COLO829 (cell line): ENCODE data around the gene KCTD19.
"Not testable (repeated sequence)": the region's sequence is repeated elsewhere in the genome, so short reads cannot be mapped to it uniquely, and the experiment has no call there.

Experiments
- DNase-seq: peaks from one replicate; pipeline ENCODE4 v3.0.0; 2012; ENCODE audit warnings: low spot score

The KCTD19 gene

DNA sequence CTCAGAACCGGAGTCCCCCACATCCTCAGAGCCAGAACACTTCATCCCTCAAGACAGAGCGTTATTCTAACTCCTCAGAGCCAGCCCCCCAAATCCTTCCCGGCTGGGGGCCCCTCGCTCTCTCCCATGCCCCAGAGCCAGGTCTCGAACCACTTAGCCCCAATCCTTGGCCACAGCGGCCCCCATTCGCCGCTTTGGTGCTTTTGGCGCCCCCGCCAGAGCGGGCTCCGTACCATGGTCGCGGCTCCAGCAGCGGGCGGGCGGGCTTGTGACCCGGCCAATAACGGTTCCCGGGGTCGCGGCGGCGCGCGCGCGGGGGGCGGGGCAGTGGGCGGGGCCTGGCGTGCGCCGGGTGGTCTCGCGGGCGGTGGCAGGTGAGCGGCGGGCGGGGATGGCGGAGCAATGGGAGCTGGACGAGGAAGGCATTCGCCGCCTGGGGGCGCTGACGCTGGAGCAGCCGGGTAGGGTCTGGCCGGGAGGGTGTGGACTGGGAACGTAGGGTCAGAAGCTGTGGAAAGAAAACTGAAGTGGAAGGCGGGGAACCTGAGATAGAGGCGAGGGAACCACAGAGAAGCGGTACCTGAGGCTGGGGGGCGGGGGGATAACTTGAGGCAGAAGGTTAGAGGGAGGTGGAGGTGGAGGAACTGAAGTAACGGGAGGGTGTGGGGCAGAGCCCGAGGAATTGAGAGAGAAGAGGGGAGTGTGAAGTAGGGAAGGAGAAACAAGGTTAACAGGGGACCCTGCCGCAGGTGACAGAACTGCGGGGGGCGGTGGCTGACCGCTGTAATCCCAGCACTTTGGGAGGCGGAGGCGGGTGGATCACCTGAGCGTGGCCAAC, at the start of gene KCTD19, which contains the start of gene LRRC36:
Gene KCTD19, minus strand, starts transcription at position 270 of the 838 bp plus-strand sequence. Its CDS starts 34 bp downstream, at position 236.
Gene LRRC36, plus strand, starts transcription at position 344 of the 838 bp plus-strand sequence. Its CDS starts 48 bp downstream, at position 392.
- no peak for DNase-seq

DNA sequence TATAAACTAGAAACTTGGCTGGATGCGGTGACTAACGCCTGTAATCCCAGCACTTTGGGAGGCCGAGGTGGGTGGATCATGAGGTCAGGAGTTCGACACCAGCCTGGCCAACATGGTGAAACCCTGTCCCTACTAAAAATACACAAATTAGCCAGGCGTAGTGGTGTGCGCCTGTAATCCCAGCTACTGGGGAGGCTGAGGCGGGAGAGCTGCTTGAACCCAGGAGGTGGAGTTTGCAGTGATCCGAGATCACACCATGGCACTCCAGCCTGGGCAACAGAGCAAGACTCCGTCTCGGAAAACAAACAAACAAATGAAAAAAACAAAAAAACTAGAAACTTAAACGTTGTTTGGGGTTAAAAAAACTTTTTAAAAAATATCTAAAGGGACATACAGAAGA, 49.5 kb upstream of the KCTD19 start:
- DNase-seq: not testable (repeated sequence)

DNA sequence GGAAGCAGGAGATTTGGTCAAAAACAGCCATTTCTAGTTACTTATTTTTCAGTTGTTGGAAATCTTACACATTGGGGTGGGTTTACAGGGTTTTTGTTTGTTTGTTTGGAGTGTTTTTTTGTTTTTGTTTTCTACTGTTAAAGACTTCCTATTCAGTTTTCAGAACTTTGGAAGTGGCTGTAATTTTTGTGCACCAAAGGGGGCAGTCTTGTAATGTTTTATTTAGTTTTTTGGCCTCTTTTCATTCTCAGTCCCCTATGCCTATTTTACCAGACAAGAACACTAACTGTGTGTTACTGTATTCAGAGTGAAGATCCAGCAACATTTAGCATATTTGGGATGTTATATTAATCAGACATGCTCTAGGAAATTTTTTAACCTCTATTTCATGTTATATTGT, 46.1 kb upstream of the KCTD19 start:
- no peak for DNase-seq

DNA sequence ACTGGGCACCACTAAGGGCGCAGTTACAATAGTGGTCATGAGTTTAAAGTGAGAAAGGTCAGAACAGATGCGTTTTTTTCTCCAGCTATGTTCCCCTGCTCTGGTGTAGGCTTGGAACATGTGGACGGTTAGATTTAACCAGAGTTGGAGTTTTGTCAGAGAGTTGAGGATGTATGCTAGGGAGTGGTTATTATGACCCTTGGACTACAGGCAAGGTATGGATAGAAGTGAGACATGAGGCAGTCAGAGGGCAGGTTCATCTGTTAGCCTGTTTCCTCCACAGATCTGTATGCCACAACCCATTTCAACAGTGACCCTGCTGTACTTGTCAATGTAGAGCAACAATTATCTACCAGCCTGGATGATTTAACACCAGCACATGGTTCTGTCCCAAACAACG, 44.1 kb upstream of the KCTD19 start:
- DNase-seq: no peak

DNA sequence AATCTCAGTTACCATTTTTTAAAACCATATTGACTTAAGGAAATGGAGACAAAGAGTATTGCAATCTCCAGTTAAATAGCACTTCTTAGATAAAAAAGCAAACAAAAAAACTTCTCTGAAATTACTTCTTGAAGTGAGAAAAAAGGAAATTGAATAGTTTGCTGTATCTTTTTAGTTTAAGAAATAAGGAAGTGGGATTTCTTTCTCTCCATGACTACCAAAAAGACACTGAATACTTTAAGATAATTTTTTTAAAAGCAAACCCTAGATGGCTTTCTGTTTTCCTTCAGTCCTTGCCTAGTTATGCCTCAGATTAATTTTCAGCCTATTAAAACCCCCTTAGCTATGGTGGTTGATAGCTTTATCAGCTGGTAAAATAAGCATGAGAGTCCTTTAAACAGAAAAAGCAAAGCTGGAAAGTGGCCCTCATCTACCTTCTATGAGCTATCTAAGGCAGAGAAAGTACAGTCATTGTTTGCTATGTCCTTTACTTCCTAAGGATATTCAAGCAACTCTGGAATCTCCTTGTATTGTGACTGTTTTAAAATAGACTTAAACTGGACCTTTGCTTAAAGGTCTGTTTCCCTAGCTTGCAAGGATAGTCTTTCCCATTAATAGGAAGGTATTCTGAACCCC, 38.2 kb upstream of the KCTD19 start:
- no peak for DNase-seq

DNA sequence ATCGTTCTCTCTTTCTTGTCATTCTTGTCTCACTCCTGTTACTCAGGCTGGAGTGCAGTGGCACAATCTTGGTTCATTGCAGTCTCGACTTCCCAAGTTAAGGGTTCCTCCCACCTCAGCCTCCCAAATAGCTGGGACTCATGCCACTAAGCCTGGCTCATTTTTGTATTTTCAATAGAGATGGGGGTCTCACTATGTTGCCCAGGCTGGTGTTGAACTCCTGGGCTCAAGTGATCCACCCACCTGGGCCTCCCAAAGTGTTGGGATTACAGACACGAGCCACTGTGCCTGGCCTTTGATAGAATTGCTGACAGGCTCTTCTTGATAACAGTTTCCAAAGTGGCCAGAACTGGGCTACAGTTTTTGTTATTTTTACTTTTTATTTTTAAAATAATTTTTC, 34.5 kb upstream of the KCTD19 start:
- no peak for DNase-seq

DNA sequence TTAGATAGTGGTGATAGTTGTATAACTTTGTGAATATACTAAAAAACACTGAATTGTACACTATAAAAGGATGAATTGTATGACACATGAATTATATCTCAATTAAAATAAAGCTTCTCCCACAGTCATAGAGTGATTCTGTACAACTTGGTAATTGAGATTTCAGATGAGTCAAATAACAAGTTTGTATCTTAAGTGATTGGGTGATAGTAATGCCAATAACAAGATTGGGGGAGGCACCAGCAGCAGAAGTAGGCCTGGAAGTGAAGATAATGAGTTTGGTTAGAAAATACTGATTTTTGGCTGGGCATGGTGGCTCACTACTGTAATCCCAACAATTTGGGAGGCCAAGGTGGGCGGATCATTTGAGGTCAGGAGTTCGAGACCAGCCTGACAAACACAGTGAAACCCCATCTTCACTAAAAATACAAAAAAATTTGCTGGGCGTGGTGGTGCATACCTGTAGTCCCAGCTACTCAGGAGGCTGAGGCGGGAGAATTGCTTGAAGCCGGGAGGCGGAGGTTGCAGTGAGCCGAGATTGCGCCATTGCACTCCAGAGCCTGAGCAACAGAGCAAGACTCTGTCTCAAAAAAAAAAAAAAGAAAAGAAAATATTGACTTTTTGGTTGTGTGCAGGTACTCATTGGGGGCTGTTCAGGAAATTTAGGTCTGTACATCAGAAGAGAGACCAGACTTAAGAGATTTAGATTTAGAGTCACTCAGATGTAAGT, 33.2 kb upstream of the KCTD19 start:
- not testable (repeated sequence) for DNase-seq

DNA sequence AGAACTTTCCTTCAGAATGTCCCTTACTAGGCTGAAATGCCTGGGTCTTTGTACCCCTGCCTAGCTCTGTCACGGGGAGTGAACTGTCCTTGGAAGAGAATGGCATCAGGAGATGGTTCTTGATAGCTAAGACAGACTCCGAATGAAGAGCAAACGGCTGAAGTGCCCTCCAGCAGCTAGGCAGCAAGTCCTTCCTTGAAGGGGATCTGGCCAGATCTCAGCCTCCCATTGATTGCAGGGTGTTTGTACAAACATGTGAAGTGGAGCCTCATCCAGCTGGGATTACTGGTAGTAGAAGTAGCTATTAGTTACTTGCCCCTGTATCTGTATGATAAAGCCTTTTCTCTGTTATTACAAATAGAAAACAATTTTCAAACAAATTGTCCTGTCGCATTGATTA, 31.0 kb upstream of the KCTD19 start:
- DNase-seq: no peak

DNA sequence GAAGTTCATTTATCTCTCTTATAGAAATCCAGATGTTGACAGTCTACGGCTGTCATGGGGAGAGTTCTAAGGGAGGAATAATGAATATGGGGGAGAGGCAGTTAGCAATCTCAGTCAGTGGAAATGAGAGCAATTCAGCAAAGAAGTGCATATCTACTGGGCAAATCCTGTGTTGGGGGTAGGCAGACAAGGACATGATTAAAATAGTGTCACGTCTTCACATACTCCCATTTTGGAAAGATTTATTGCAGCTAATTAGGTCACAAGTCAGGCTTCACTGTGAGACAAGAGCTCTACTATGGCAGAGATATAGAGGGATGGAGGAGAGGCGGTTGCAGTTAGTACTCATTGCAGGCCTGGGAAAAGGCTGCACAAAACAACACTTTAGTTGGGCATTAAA, 29.9 kb upstream of the KCTD19 start:
- DNase-seq: no peak

DNA sequence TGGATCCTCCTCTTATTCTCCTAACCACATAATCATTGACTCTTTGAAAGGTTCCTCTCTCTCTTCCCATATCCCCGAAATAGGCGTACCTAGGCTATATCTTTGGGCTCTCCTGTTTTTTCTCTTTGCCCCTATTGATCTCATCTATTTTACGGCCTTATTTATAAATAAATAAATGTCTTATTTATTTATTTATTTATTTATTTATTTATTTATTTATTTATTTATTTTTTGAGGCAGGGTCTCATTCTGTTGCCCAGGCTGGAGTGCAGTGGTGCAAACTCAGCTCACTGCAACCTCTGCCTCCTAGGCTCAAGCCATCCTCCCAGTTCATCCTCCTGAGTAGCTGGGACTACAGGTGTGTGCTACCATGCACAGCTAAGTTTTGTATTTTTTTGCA, 25.9 kb upstream of the KCTD19 start:
- not testable (repeated sequence) for DNase-seq

DNA sequence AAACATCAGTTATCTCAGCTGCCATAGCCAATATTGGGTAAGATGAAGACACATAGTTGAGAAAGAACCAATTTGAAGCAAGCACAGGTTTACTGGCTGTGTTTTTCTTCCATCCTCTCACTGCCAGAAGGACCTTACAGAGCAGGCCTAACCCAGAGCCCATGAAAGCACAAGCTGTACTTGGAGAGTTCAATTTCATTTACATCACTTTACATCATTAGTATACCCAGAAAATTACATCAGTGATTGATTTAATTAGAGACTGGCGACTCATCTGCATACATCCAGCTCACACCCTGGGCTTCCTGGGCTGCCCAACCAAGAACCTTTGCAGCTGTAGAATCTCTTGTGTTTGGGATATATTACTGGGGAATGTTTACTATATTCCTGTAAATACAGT, 23.8 kb upstream of the KCTD19 start:
- no peak for DNase-seq

DNA sequence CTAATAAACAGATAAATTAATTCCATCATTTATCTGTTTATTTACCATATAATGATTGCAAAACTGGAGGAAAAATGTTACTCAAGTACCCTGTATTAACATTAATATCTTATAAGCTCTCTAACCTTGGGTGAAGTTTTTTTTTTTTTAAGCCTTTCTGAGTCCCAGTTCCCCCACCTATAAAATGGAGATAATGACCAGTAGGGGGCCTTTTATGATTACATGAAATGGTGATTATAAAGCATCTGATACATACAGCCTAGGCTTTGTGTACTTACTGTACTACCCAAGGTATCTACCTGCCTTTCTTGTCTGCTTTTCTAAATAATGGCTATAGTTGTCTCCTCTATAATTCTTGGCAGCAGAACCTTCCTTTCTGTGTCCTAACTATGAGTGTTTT, 22.6 kb upstream of the KCTD19 start:
- DNase-seq: no peak

DNA sequence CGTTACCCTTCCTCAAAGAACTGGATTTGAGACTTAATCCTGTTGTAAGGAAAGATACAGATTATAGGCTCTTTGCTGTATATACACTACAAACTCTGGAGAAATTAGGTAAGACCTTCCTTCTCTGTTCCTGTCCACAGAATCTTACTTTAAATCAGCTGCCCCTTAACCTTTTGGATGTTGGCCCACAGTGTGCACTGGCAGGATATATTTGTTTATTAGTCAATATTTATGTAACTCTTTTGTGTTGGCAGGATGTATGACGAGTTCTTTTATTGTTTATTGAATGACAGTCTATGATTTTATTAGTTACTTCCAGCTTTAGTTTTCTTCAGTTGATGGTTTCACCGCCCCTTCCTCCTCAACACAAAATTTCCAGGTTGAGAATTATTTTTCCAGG, 19.8 kb upstream of the KCTD19 start:
- no peak for DNase-seq

DNA sequence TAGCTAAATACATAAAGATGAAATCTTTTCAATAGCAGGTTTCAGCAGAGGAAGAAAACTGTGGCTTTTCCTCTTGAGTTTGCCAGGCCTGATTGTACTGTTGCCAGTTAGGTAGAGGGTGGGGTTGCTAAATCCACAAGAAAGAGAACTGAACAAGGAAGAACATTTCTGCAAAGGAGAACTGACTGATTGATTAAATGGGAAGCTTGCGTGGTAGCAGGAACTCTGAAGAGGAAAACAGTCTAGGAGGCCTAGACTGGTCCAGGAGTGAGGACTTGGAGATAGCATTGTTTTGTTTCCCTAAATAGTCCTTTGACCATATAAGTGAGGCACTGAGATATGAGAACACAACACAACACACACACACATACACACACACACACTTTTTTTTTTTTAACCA, 18.9 kb upstream of the KCTD19 start:
- DNase-seq: no peak

DNA sequence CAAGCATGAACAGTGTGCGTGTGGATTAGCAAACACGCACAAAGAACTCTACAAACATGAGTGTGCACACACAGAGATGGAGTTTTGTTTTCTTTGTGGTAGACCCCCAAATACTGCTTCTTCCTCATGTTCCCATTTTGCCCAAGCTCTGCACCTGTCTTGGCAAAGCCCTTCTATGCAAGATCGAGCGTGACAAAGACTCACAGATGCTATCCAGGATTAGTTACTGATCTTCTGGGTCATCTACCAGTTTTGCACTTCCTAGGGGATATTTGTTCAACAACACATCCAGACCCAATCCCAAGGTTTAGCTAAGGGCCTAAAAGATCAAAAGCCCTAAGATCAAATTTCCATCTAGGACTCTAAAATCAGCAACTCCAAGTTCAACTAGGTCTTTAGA, 16.1 kb upstream of the KCTD19 start:
- DNase-seq: no peak

DNA sequence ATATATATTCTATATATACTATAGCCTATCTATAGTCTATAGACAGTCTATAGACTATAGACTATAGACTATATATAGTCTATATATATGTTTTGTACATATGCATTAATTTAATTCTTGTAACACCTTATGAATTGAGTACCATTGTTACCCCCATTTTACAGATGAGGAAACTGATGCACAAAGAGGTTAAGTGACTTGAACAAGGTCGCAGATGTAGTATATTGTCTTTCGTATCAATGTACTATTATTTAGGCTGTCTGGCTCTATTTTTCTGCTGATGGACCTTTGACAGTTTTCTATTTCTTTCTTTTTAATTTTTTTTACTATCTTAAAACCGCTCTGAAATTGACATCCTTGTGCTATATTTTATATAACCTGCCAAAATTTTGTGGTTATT, 14.7 kb upstream of the KCTD19 start:
- DNase-seq: no peak

DNA sequence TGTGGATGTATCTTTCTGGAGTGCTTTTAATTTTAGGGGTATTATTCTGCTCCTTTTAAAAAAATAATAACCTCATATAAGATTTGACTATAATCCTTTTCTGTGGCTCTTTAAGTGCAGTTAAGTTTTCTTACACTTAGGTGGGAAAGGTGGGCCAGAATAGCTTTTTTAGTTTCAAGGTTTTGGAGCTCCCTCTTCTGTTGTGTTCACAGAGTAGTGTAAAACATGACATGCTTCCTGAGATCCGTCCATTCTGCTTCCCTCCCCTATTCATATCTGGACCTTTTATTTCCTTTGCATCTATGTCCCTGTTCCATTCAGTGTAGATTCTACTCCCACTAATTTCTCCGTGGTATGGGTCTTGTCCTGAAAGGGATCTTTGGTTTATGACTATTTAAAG, 12.9 kb upstream of the KCTD19 start:
- no peak for DNase-seq

DNA sequence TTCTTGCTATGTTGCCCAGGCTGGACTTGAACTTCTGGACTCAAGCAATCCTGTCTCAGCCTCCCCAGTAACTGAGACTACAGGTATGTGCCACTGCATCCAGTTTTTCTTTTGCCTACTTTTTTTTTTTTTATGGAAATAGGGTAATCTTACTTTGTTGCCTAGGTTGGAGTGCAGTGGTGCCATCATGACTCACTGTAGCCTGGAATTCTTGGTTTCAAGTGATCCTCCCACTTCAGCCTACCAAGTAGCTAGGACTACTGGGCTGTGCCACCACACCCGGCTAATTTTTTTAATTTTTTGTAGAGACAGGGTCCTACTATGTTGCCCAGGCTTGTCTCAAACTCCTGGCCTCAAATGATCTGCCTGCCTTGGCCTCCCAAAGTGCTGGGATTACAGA, 10.1 kb upstream of the KCTD19 start:
- DNase-seq: no peak

DNA sequence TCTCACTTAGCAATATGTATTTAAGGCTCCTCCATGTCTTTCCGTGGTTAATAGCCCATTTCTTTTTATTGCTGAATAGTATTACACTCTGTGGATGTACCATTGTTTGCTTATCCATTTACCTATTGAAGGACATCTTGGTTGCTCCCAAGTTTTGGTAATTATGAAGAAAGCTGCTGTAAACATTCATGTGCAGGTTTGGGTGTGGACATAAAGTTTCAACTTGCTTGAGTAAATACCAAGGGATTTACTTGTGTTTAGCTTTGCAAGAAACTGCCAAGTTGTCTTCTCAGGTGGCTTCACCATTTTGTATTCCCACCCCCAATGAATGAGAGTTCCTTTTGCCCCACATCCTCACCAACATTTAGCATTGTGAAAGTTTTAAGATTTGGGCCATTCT, 9.6 kb upstream of the KCTD19 start:
- no peak for DNase-seq

DNA sequence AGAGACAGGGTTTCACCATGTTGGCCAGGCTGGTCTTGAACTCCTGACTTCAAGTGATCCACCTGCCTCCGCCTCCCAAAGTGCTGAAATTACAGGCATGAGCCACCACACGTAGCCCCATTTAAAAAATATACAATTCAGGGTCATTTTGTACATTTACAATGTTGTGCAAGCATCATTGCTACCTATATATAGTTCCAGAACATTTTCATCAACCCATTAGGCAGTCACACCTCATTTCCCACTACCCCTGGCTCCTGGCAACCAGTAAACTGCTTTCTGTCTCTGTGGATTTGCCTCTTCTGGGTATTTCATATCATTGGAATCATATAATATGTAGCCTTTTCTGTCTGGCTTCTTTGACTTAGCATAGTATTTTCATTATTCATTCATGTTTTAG, 6.8 kb upstream of the KCTD19 start:
- no peak for DNase-seq

DNA sequence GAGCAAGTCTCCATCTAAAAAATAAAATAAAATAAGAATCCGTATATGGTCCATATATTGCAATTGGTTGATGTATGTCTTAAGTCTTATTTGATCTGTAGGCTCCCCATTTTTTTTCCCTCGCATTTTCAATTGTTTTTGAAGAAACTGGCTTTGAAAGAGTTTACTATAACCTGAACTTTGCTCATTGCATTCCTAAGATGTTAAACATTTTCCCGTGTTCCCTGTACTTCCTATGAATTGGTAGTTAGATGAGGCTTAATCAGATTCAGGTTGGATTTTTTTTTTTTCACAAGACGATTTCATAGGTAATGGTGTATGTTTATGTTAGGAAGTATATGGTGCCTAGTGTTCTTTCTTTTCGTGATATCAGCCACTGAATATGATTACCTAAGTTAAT, 3.4 kb upstream of the KCTD19 start:
- DNase-seq: no peak

DNA sequence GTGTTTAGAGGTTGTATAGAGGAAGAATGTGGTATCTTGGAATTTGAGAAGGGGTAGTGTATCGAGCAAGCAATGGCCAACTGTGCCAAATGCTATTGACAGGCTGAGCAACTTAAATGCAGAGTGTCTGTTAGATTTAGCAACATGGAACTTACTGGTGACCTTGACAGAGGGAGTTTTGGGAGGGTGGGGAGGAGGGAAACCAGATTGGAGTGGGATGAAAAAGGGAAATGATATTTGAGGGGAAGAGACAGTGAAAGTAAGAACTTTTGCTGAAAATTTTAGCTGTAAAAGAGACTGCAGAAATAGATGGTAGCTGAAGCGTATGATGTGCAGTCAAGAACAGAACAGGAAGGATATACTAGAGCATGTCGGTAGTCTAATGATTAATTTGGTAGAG, 1.2 kb upstream of the KCTD19 start:
- no peak for DNase-seq

DNA sequence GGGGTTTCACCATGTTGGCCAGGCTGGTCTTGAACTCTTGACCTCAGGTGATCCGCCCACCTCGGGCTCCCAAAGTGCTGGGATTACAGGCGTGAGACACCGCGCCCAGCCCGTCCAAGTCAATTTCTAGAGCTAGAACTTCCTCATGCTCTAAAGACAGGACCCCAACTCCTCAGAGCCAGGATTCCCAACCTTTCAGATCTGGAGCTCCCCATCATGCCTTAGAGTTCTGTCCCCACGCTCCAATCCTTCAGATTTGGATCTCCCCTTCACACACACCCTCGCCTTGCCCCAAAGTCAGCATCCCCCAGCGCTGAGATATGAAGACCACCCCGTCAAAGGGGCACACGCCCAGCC, 448 bp downstream of the KCTD19 start:
- DNase-seq: no peak
